ENCODE data around the gene PLXNA2.

DNA sequence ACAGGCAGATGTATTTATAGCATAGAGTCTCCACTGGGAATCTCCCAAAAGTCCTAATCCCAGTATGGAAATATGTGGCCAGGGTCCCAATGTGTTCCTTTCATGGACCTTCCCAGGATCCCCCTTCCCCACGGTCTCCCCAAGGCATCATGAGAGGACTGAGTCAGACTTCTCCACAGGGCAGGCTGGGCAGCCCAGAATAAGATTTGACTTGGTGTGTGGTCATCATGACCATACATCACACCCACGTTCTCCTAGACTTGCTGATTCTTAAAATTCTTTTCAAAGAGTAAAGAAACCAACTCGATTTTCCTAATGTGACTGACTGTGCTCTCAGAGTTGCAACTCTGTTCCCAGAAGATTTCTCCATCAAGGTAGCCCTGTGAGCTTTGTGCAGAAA is 239.3 kb downstream of the PLXNA2 start:
- TF ChIP-seq TEAD4 (IDR thresholded peaks at IDR 0.05; ENCODE audit: low read depth, low read length) (no peak), EP300 (IDR thresholded peaks at IDR 0.05; ENCODE audit: borderline replicate concordance in 1 of 2, low read depth in 2 of 2, low read length in 2 of 2) (no peak), EZH2 (IDR thresholded peaks at IDR 0.05; ENCODE audit: low read depth, low read length, severe bottlenecking) (no peak), SP2 (IDR thresholded peaks at IDR 0.05; ENCODE audit: low read length) (no peak), HDAC6 (IDR thresholded peaks at IDR 0.05; ENCODE audit: low read depth, low read length) (no peak)
